Endodermal cell (in vitro differentiated cells): Measurements from ENCODE around the gene AZIN2. TPM values are rescaled to one million over a fixed set of nuclear protein-coding genes. Genes with fewer than 3 reads are reported as not detected.

Experiments
- DNase-seq: peaks from one replicate; pipeline ENCODE4 v3.0.0-alpha.2; 2017
- H3K27ac ChIP-seq: 2 replicates; pipeline ENCODE4 v1.5.1; 2013; ENCODE audit warnings: mild to moderate bottlenecking, low read depth, low read length, moderate library complexity
- H3K27me3 ChIP-seq: 2 replicates; pipeline ENCODE4 v1.6.1; 2013; ENCODE audit warnings: mild to moderate bottlenecking, low read length, moderate library complexity; ENCODE audit not compliant: insufficient read depth, control insufficient read depth, poor library complexity, severe bottlenecking
- H3K36me3 ChIP-seq: 2 replicates; pipeline ENCODE4 v1.7.0; 2013; ENCODE audit warnings: mild to moderate bottlenecking, low read length, moderate library complexity; ENCODE audit not compliant: control insufficient read depth, insufficient read depth
- H3K4me1 ChIP-seq: one replicate; pipeline ENCODE4 v1.7.0; 2013; ENCODE audit warnings: low read length; ENCODE audit not compliant: control insufficient read depth, insufficient read depth
- H3K4me3 ChIP-seq: 2 replicates; pipeline ENCODE4 v1.5.1; 2013; ENCODE audit warnings: mild to moderate bottlenecking, low read length, moderate library complexity
- H3K9ac ChIP-seq: 2 replicates; pipeline ENCODE4 v1.6.1; 2013; ENCODE audit warnings: mild to moderate bottlenecking, low read length, moderate library complexity; ENCODE audit not compliant: poor library complexity, severe bottlenecking; ENCODE audit errors: extremely low read depth
- H3K9me3 ChIP-seq: 2 replicates; pipeline ENCODE4 v1.6.1; 2013; ENCODE audit warnings: mild to moderate bottlenecking, low read length, moderate library complexity; ENCODE audit not compliant: control insufficient read depth
- H3K27ac Mint-ChIP-seq: 2 replicates; pipeline ENCODE4 v1.8.0; 2020; ENCODE audit warnings: mixed read lengths
- H3K27me3 Mint-ChIP-seq: 2 replicates; pipeline ENCODE4 v1.8.0; 2021; ENCODE audit warnings: mild to moderate bottlenecking, mixed read lengths; ENCODE audit not compliant: insufficient read depth
- H3K36me3 Mint-ChIP-seq: 2 replicates; pipeline ENCODE4 v1.8.0; 2020; ENCODE audit warnings: low read depth, mixed read lengths
- H3K4me1 Mint-ChIP-seq: 2 replicates; pipeline ENCODE4 v1.8.0; 2020; ENCODE audit warnings: mixed read lengths
- H3K4me3 Mint-ChIP-seq: 2 replicates; pipeline ENCODE4 v1.8.0; 2020; ENCODE audit warnings: mild to moderate bottlenecking, moderate library complexity, mixed read lengths
- H3K9me3 Mint-ChIP-seq: 2 replicates; pipeline ENCODE4 v1.8.0; 2020; ENCODE audit warnings: mild to moderate bottlenecking, mixed read lengths
- WGBS, 2 experiments: methylation state at CpG; one replicate each; pipeline versions ENCODE4 v1.1.5 to v1.1.7; 2013; ENCODE audit warnings: missing lambda C conversion rate in 2 of 2, mixed read lengths in 1 of 2; ENCODE audit not compliant: insufficient coverage in 1 of 2, insufficient read length in 1 of 2; 5-methylcytosine and 5-hydroxymethylcytosine counted together
- total RNA-seq, 2 donors: library from RNA; stranded (reverse); fragmentation: NEBNext Ultra II Directional in 1 of 2; extraction: Animal tissue kit (Norgen Biotek cat#: 25700) in 1 of 2; gene quantifications; 2 replicates in 1 of 2; 3 replicates in 1 of 2; pipeline ENCODE4 v1.2.1, GENCODE V29; 2021
- TF ChIP-seq, protein P1 (sequence below): fragments of 200-600 bp; sonication (generic); conservative IDR thresholded peaks from 2 replicates; pipeline ENCODE4 v1.5.0; 2021; ENCODE audit warnings: antibody characterized with exemption, mild to moderate bottlenecking

The AZIN2 gene
- total RNA-seq, 2 donors from 2014 or later: 1.7 to 3.0 TPM

DNA sequence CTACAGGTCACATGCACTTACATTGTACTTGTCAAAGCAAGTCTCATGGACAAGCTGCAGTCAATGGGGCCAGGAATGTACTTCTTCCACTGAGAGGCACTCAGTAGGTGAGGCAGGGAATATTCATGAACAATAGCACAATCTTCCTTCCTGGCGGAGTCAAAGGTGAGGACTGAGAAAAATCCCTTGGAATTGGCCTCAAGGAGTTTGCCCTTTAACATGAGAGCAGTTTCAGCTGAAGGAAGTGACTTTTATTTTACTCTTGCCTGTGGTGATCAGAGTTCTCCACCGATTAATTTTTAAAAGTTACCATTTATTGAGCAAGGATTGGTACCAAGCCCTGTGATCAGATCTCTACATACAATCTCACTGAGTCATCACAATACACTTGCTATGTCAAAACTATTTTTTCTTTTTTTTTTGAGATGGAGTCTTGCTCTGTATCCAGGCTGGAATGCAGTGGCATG is 33.1 kb upstream of the AZIN2 start:
- H3K4me1 Mint-ChIP-seq: peaks cover 4% of the 10 kb centered on the region
- H3K27ac Mint-ChIP-seq: no peak overlapping the region
- DNase-seq: no peak
- no peak overlapping the region for H3K27ac ChIP-seq
- no peak overlapping the region for H3K4me3 Mint-ChIP-seq
- TF ChIP-seq, protein P1, sequence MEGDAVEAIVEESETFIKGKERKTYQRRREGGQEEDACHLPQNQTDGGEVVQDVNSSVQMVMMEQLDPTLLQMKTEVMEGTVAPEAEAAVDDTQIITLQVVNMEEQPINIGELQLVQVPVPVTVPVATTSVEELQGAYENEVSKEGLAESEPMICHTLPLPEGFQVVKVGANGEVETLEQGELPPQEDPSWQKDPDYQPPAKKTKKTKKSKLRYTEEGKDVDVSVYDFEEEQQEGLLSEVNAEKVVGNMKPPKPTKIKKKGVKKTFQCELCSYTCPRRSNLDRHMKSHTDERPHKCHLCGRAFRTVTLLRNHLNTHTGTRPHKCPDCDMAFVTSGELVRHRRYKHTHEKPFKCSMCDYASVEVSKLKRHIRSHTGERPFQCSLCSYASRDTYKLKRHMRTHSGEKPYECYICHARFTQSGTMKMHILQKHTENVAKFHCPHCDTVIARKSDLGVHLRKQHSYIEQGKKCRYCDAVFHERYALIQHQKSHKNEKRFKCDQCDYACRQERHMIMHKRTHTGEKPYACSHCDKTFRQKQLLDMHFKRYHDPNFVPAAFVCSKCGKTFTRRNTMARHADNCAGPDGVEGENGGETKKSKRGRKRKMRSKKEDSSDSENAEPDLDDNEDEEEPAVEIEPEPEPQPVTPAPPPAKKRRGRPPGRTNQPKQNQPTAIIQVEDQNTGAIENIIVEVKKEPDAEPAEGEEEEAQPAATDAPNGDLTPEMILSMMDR: no peak
- H3K9ac ChIP-seq: no peak overlapping the region
- 93 to 94% methylated on average over 2 of the region's 2 CpGs for WGBS, 2 experiments
- H3K9me3 Mint-ChIP-seq: peaks cover 14% of the 10 kb centered on the region
- H3K27me3 Mint-ChIP-seq: no peaks in the 10 kb centered on the region
- no peaks in the 10 kb centered on the region for H3K36me3 ChIP-seq
- no peak overlapping the region for H3K4me3 ChIP-seq
- H3K27me3 ChIP-seq: no peaks in the 10 kb centered on the region
- no peaks in the 10 kb centered on the region for H3K36me3 Mint-ChIP-seq
- peaks cover 8% of the 10 kb centered on the region for H3K9me3 ChIP-seq
- H3K4me1 ChIP-seq: no peaks in the 10 kb centered on the region

DNA sequence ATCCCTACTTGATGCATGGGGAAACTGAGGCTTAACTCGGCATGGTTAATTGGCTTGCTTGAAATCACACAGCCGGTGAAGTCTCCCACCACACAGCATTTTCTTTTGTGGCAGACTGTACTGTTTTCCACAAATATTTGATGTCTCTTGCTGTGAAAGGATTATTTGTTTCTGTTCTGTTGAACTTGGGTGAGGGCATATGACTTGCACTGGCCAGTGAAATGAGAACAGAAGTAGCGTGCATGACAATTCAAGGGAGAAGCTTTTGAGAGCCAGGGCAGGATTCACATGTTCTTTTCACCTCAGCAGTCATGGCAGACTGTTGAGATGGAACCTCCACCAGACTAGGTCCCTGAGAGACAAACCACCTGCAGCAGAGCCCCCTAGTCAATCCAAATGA is 32.5 kb upstream of the AZIN2 start:
- no peak overlapping the region for H3K27ac Mint-ChIP-seq
- Histone ChIP-seq H3K9me3 (peaks cover 8% of the 10 kb centered on the region), H3K4me1 (no peaks in the 10 kb centered on the region), H3K27ac (no peak overlapping the region), H3K9ac (no peak overlapping the region), H3K4me3 (no peak overlapping the region), H3K27me3 (no peaks in the 10 kb centered on the region), H3K36me3 (no peaks in the 10 kb centered on the region)
- WGBS, 2 experiments: 92 to 97% methylated on average over 3 of the region's 3 CpGs
- H3K27me3 Mint-ChIP-seq: no peaks in the 10 kb centered on the region
- peaks cover 4% of the 10 kb centered on the region for H3K4me1 Mint-ChIP-seq
- peaks cover 16% of the 10 kb centered on the region for H3K9me3 Mint-ChIP-seq
- no peak overlapping the region for H3K4me3 Mint-ChIP-seq
- TF ChIP-seq, protein P1: no peak
- H3K36me3 Mint-ChIP-seq: peaks cover 1% of the 10 kb centered on the region
- DNase-seq: no peak

DNA sequence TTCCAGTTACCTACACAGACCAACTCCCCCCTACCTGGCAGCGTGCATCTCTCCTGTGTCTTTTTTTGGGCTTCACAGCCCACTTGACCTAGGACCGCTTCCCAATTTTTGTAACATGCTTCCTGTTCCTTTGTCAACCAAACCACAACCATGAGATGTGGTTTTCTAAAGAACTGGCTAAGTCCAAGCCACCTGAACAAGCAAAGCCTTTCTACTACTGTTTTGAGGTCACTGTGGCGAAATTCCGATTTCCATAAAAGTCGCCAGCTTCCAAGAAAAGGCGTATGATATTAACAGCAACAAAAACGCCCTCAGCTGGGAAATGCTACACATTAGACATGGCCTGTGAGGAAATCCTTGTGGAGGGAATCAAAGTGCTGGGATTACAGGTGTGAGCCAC is 31.6 kb upstream of the AZIN2 start:
- 94 to 96% methylated on average over 6 to 7 of the region's 7 CpGs for WGBS, 2 experiments
- Histone ChIP-seq H3K36me3 (no peaks in the 10 kb centered on the region), H3K9me3 (peaks cover 18% of the 10 kb centered on the region), H3K4me3 (no peak overlapping the region), H3K4me1 (no peaks in the 10 kb centered on the region), H3K27me3 (no peaks in the 10 kb centered on the region), H3K9ac (no peak overlapping the region), H3K27ac (no peak overlapping the region)
- Mint-ChIP-seq H3K36me3 (peaks cover 2% of the 10 kb centered on the region), H3K9me3 (peaks cover 20% of the 10 kb centered on the region), H3K27ac (no peak overlapping the region), H3K27me3 (no peaks in the 10 kb centered on the region), H3K4me1 (peaks cover 4% of the 10 kb centered on the region), H3K4me3 (no peak overlapping the region)
- TF ChIP-seq, protein P1: no peak
- DNase-seq: no peak
